Gastrocnemius medialis (tissue), 4 donors: ENCODE data around the gene ACYP1. TPM values are rescaled to one million over a fixed set of nuclear protein-coding genes. Genes with fewer than 3 reads are reported as not detected.

ENCODE experiments used
- ATAC-seq, 2 donors: fragments of 150-250 bp; one replicate each; pipeline ENCODE4 v1.9.1; 2016
- DNase-seq, 2 donors: peaks; one replicate each; pipeline ENCODE4 v3.0.0-alpha.2; 2019
- H3K27ac ChIP-seq, 4 donors: fragments of 200-600 bp; sonication (generic); 1 replicate in 1 of 4; 2 replicates in 3 of 4; pipeline ENCODE4 v1.5.1; 2016 to 2018; ENCODE audit warnings: mild to moderate bottlenecking in 2 of 4, moderate library complexity in 1 of 4
- H3K27me3 ChIP-seq, 3 donors: fragments of 200-600 bp; sonication (generic) in 2 of 3; 1 replicate in 1 of 3; 2 replicates in 2 of 3; pipeline versions ENCODE4 v1.5.1 to v1.6.0; 2016 to 2019; ENCODE audit warnings: mild to moderate bottlenecking in 1 of 3, moderate library complexity in 1 of 3
- H3K36me3 ChIP-seq, 2 donors: fragments of 200-600 bp; sonication (generic) in 1 of 2; one replicate each; pipeline ENCODE4 v1.5.1; 2017 to 2018
- H3K4me1 ChIP-seq, 2 donors: fragments of 200-600 bp; sonication (generic) in 1 of 2; one replicate each; pipeline ENCODE4 v1.5.1; 2016 to 2017; ENCODE audit warnings: mild to moderate bottlenecking in 2 of 2
- H3K4me3 ChIP-seq, 4 donors: fragments of 200-600 bp; sonication (generic) in 3 of 4; 1 replicate in 1 of 4; 2 replicates in 3 of 4; pipeline ENCODE4 v1.5.1; 2016 to 2019; ENCODE audit warnings: mild to moderate bottlenecking in 2 of 4
- H3K9me3 ChIP-seq, 3 donors: fragments of 200-600 bp; sonication (generic) in 2 of 3; 1 replicate in 1 of 3; 2 replicates in 2 of 3; pipeline ENCODE4 v1.5.1; 2016 to 2019
- POLR2A ChIP-seq, 2 donors: fragments of 450-650 bp; IDR thresholded peaks; one replicate each; pipeline ENCODE4 v1.6.1; 2017; ENCODE audit warnings: antibody characterized with exemption in 2 of 2, mild to moderate bottlenecking in 2 of 2, moderate library complexity in 2 of 2
- in situ Hi-C, 4 donors: fragments of 200-750 bp; cut with MboI; loops; one replicate each; pipeline versions ENCODE4 v1.15.0 to v1.8.0; 2017; ENCODE audit warnings: low sequenced_read_pairs in 4 of 4
- intact Hi-C: fragments of 100-400 bp; cut with DNase I; formaldehyde crosslinking; loops from one replicate; pipeline ENCODE4 v1.15.1; 2023; ENCODE audit warnings: low total_unique reads
- total RNA-seq, 4 donors: library from RNA; depleted of rRNA; stranded (reverse); fragments of >200 nt; gene quantifications; one replicate each; pipeline versions ENCODE4 v1.1.0 to v1.2.3, GENCODE V29; 2016
- TF ChIP-seq, protein P1 (sequence below), 5 experiments: fragments of 450-650 bp in 3 of 5; fragments of 200-600 bp in 2 of 5; sonication (generic) in 2 of 5; IDR thresholded peaks in 4 of 5; conservative IDR thresholded peaks in 1 of 5; 1 replicate in 4 of 5; 2 replicates in 1 of 5; pipeline ENCODE4 v1.5.1; 2016 to 2019; ENCODE audit warnings: antibody characterized with exemption in 5 of 5, mild to moderate bottlenecking in 3 of 5, moderate library complexity in 3 of 5

Gene ACYP1
- total RNA-seq, 4 donors from 2014 or later, result 12.8 to 41.2 (median 22.9) TPM

GRCh38 chr14:75067212-75067611 lies 3.4 kb upstream of the ACYP1 start:
- Histone ChIP-seq H3K4me3 (peak overlapping the region in 1 of 4 donors; percentile 58), H3K27ac (peak overlapping the region; percentile 90 to 95 (median 93)), H3K9me3 (no peaks in the 10 kb centered on the region), H3K27me3 (no peaks in the 10 kb centered on the region), H3K36me3 (no peaks in the 10 kb centered on the region), H3K4me1 (peaks cover 46 to 53% of the 10 kb centered on the region in 2 donors)
- intact Hi-C loops (loop anchor here (5.0 kb wide), 1 partner anchor 125 kb away; no protein-coding TSS in a partner anchor), in situ Hi-C loops (no loop called here)
- DNase-seq, result no peak
- TF ChIP-seq, protein P1, sequence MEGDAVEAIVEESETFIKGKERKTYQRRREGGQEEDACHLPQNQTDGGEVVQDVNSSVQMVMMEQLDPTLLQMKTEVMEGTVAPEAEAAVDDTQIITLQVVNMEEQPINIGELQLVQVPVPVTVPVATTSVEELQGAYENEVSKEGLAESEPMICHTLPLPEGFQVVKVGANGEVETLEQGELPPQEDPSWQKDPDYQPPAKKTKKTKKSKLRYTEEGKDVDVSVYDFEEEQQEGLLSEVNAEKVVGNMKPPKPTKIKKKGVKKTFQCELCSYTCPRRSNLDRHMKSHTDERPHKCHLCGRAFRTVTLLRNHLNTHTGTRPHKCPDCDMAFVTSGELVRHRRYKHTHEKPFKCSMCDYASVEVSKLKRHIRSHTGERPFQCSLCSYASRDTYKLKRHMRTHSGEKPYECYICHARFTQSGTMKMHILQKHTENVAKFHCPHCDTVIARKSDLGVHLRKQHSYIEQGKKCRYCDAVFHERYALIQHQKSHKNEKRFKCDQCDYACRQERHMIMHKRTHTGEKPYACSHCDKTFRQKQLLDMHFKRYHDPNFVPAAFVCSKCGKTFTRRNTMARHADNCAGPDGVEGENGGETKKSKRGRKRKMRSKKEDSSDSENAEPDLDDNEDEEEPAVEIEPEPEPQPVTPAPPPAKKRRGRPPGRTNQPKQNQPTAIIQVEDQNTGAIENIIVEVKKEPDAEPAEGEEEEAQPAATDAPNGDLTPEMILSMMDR (IDR thresholded peaks at IDR 0.05 in 4 of 5, conservative IDR thresholded peaks at IDR 0.05 in 1 of 5), result no peak
- TF ChIP-seq POLR2A (IDR thresholded peaks at IDR 0.05), result no peak
- no peak for ATAC-seq

DNA sequence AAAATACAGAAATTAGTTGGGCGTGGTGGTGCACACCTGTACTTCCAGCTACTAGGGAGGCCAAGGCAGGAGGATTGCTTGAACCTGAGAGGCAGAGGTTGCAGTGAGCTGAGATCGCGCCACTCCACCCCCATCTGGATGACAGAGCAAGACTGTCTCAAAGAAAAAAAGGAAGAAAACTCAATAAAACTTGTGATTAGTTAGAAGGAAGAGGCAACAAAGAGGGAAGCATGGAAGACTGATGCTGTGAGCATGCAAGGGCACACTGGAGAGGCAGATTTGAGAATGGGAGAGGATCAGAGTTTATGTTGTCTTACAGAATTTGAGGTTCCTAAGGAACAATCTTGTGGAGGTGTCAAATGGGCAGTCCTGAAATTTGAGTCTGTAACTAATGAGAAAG lies 2.9 kb upstream of the ACYP1 start:
- ATAC-seq, result no peak
- intact Hi-C loops, result loop anchor here (5.0 kb wide), 1 partner anchor 124 kb away; no protein-coding TSS in a partner anchor
- Histone ChIP-seq H3K27me3 (no peaks in the 10 kb centered on the region), H3K9me3 (no peaks in the 10 kb centered on the region), H3K36me3 (no peaks in the 10 kb centered on the region), H3K4me3 (no peak overlapping the region), H3K27ac (peak overlapping the region in 3 of 4 donors; percentile 91 to 95 (median 95)), H3K4me1 (peaks cover 44 to 51% of the 10 kb centered on the region in 2 donors)
- no peak for DNase-seq
- TF ChIP-seq POLR2A (IDR thresholded peaks at IDR 0.05), result no peak
- TF ChIP-seq, protein P1 (IDR thresholded peaks at IDR 0.05 in 4 of 5, conservative IDR thresholded peaks at IDR 0.05 in 1 of 5), result no peak
- in situ Hi-C loops, result no loop called here

DNA sequence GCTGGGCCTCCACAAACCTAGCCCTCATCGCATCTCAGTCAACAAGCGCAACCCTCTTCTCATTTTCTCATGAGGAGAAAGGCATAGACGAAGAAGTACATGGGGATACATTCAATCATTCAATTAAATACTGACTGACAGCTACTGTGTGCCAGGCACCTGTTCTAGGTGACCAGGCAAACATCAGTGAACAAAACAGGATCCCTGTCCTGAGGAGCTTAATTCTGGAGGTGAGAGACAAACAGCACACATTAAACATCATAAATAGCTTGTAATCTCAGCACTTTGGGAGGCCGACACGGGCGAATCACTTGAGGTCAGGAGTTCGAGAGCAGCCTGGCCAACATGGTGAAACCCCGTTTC lies 362 bp upstream of the ACYP1 start:
- Histone ChIP-seq H3K36me3 (no peaks in the 10 kb centered on the region), H3K27me3 (no peaks in the 10 kb centered on the region), H3K4me1 (peaks cover 33 to 36% of the 10 kb centered on the region in 2 donors), H3K9me3 (no peaks in the 10 kb centered on the region), H3K27ac (peak overlapping the region; percentile 74 to 84 (median 81)), H3K4me3 (peak overlapping the region; percentile 66 to 88 (median 78))
- peak; percentile 50 to 65 for ATAC-seq
- TF ChIP-seq, protein P1 (IDR thresholded peaks at IDR 0.05 in 4 of 5, conservative IDR thresholded peaks at IDR 0.05 in 1 of 5), result no peak
- TF ChIP-seq POLR2A (IDR thresholded peaks at IDR 0.05), result no peak
- DNase-seq, result no peak
- in situ Hi-C loops (no loop called here), intact Hi-C loops (loop anchor here (2.0 kb wide), 1 partner anchor 13 kb away; the partner anchor contains the start of gene MLH3)

DNA sequence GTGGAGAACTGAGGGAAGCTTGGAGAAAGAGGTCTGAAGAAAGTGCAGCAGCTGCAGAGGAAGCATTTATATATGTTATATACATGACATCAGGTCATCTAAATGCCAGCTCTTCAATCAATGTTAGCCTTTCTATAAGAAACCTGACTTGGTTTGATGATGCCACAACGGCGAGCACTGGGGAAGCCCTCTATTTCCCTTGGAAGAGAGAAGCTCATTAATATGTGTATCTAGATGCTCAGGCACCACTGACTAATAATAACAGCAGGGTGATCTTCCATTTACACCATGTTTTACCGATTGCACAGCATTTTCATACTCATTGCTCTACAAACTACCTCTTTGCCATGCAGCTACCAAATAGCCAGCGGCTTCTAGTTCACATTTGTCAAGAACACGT lies 811 bp downstream of the ACYP1 start:
- DNase-seq, result no peak
- intact Hi-C loops, result no loop called here
- H3K36me3 ChIP-seq, result no peaks in the 10 kb centered on the region
- no peaks in the 10 kb centered on the region for H3K9me3 ChIP-seq
- no peak for ATAC-seq
- H3K27me3 ChIP-seq, result no peaks in the 10 kb centered on the region
- H3K4me1 ChIP-seq, result peaks cover 28 to 30% of the 10 kb centered on the region in 2 donors
- TF ChIP-seq, protein P1 (IDR thresholded peaks at IDR 0.05 in 4 of 5, conservative IDR thresholded peaks at IDR 0.05 in 1 of 5), result no peak
- TF ChIP-seq POLR2A (IDR thresholded peaks at IDR 0.05), result no peak
- peak overlapping the region in 3 of 4 donors; percentile 78 to 84 (median 84) for H3K27ac ChIP-seq
- peak overlapping the region; percentile 66 to 88 (median 78) for H3K4me3 ChIP-seq
- in situ Hi-C loops, result no loop called here

GRCh38 chr14:75060420-75060819 lies 3.4 kb downstream of the ACYP1 start:
- Histone ChIP-seq H3K4me3 (no peak overlapping the region), H3K4me1 (peaks cover 16 to 17% of the 10 kb centered on the region in 2 donors), H3K36me3 (no peaks in the 10 kb centered on the region), H3K9me3 (no peaks in the 10 kb centered on the region), H3K27me3 (no peaks in the 10 kb centered on the region), H3K27ac (no peak overlapping the region)
- in situ Hi-C loops, result no loop called here
- DNase-seq (no peak), ATAC-seq (no peak)
- intact Hi-C loops, result no loop called here
- TF ChIP-seq, protein P1 (IDR thresholded peaks at IDR 0.05 in 4 of 5, conservative IDR thresholded peaks at IDR 0.05 in 1 of 5), result no peak
- no peak for TF ChIP-seq POLR2A (IDR thresholded peaks at IDR 0.05)
